Neural cell (in vitro differentiated cells): ENCODE measurements around the gene GNAS-AS1.

ENCODE experiments used
- CTCF ChIP-seq: fragments of 450-650 bp; IDR thresholded peaks from 2 replicates; pipeline ENCODE4 v1.5.1; 2014; ENCODE audit warnings: antibody characterized with exemption, mild to moderate bottlenecking, moderate library complexity; ENCODE audit not compliant: poor library complexity, severe bottlenecking
- EZH2 ChIP-seq: fragments of 200-600, 300-800 bp; shearing (Covaris generic), sonication (generic); IDR thresholded peaks from 2 replicates; pipeline ENCODE4 v1.6.1; 2014; ENCODE audit warnings: antibody characterized with exemption, low read length, borderline replicate concordance, mild to moderate bottlenecking; ENCODE audit not compliant: insufficient read depth, poor library complexity, severe bottlenecking
- MXI1 ChIP-seq: fragments of 450-650 bp; conservative IDR thresholded peaks from 2 replicates; pipeline ENCODE4 v1.6.1; 2014; ENCODE audit warnings: antibody characterized with exemption, mild to moderate bottlenecking; ENCODE audit not compliant: poor library complexity, severe bottlenecking
- POLR2AphosphoS5 ChIP-seq: IDR thresholded peaks from 2 replicates; pipeline ENCODE4 v1.6.1; 2012
- REST ChIP-seq: IDR thresholded peaks from 2 replicates; pipeline ENCODE4 v1.6.1; 2012; ENCODE audit warnings: borderline replicate concordance
- TAF1 ChIP-seq: IDR thresholded peaks from 2 replicates; pipeline ENCODE4 v1.6.1; 2012; ENCODE audit warnings: low read depth

GRCh38 chr20:58813369-58813768 is 37.3 kb downstream of the GNAS-AS1 start:
- no peak for TF ChIP-seq MXI1
- TF ChIP-seq POLR2AphosphoS5: no peak
- TF ChIP-seq CTCF: no peak
- no peak for TF ChIP-seq TAF1
- TF ChIP-seq EZH2: no peak
- TF ChIP-seq REST: no peak
